Measurements from ENCODE around the gene MYORG.

MYORG gene

GRCh38 chr9:34332076-34332964 lies 44.4 kb downstream of the MYORG start:
- DNase-seq: no peak

- DNase-seq: no peak
These were observed 45.5 kb downstream of the MYORG start for GRCh38 chr9:34331196-34331595.

- peak; percentile 97 for DNase-seq
These were observed 47.5 kb downstream of the MYORG start, which contains the start of the genes KIF24 and NUDT2 for GRCh38 chr9:34328987-34329832. Gene KIF24, minus strand, starts transcription at chr9:34329268. Its CDS starts 17,922 bp downstream, at chr9:34311346. Gene NUDT2, plus strand, starts transcription at chr9:34329569. Its CDS starts 9,471 bp downstream, at chr9:34339040.

GRCh38 chr9:34328500-34328986 lies 48.2 kb downstream of the MYORG start:
- no peak for DNase-seq

GRCh38 chr9:34326690-34327089 lies 50.0 kb downstream of the MYORG start:
- DNase-seq: no peak

- no peak for DNase-seq
These were observed 53.7 kb downstream of the MYORG start for GRCh38 chr9:34322899-34323591.

GRCh38 chr9:34321451-34321850 lies 55.2 kb downstream of the MYORG start:
- no peak for DNase-seq

- DNase-seq: no peak
These were observed 58.4 kb downstream of the MYORG start for GRCh38 chr9:34318163-34318790.

- DNase-seq: no peak
These were observed 59.3 kb downstream of the MYORG start for GRCh38 chr9:34317436-34317835.

All from stimulated activated CD4-positive, alpha-beta T cell treated with anti-CD3 and anti-CD28 coated beads, Interleukin-1b, Interleukin-23, amount 100 ng/mL, for 48 hours (primary cell).